ENCODE measurements around the gene PSTPIP2. TPM values are rescaled to one million over a fixed set of nuclear protein-coding genes. Genes with fewer than 3 reads are reported as not detected.

PSTPIP2 gene
- total and polyA plus RNA-seq, 9 of the 15 experiments (the other 6 are each of a cell fraction or from before 2014, with no cell fraction given): 14.0 to 45.7 (median 27.1) TPM

GRCh38 chr18:46001892-46002291, 70.2 kb downstream of the PSTPIP2 start:
- FAIRE-seq: no peak
- Histone ChIP-seq H3K4me1 (replicated peaks in 1 of 2; ENCODE audit: control insufficient read depth in 2 of 2, insufficient read depth in 2 of 2, low read length in 2 of 2) (peaks cover 4 to 21% of the 10 kb centered on the region in 2 experiments; a peak in 4 of 5 replicates), H3K4me3 (no peak overlapping the region), H3K4me2 (ENCODE audit: insufficient read depth, low read length) (no peak overlapping the region), H3K27me3 (ENCODE audit: control insufficient read depth in 2 of 2, insufficient read depth in 2 of 2, low read length in 2 of 2) (no peaks in the 10 kb centered on the region), H3K9me1 (ENCODE audit: control insufficient read depth, insufficient read depth, low read length) (no peaks in the 10 kb centered on the region), H2AFZ (ENCODE audit: low read depth, low read length) (no peak overlapping the region), H3K9ac (ENCODE audit: insufficient read depth in 1 of 2, low read depth in 2 of 2, low read length in 2 of 2) (no peak overlapping the region), H3K79me2 (ENCODE audit: control insufficient read depth, insufficient read depth, low read length) (no peaks in the 10 kb centered on the region), H3K27ac (ENCODE audit: extremely low read depth, low read depth, low read length) (no peak overlapping the region), H3K36me3 (ENCODE audit: control insufficient read depth, insufficient read depth, low read length) (peaks cover 23% of the 10 kb centered on the region; the same call in 1 of the 3 replicates), H3K9me3 (replicated peaks; ENCODE audit: control insufficient read depth, insufficient read depth, low read depth, low read length) (no peaks in the 10 kb centered on the region; the same call in none of the 2 replicates), H4K20me1 (replicated peaks; ENCODE audit: control insufficient read depth, insufficient read depth, low read length) (no peaks in the 10 kb centered on the region)
- ATAC-seq: no peak
- WGBS (ENCODE audit: insufficient coverage, low coverage, missing lambda C conversion rate): 67% methylated on average over 2 of the region's 2 CpGs
- CTCF ChIA-PET (ENCODE audit: low intra/inter-chr PET ratio): no interaction called here
- in situ Hi-C loops (cut with MboI): no loop called here
- no TSS peak for BruUV-seq (replicated peaks)
- TF ChIP-seq ZNF407 (IDR thresholded peaks at IDR 0.05; ENCODE audit: low read depth) (no peak), NBN (IDR thresholded peaks at IDR 0.05; ENCODE audit: low read depth) (0 out of 2 replicates have a peak, but pooled peaks have one; percentile 19), TRIM28 (IDR thresholded peaks at IDR 0.05) (peak; percentile 86), ZNF41 (CRISPR knock-in tag; conservative IDR thresholded peaks at IDR 0.05) (no peak), CBX5 (IDR thresholded peaks at IDR 0.05; ENCODE audit: borderline replicate concordance, low read depth) (peak; percentile 84), TRIM24 (IDR thresholded peaks at IDR 0.05) (peak; percentile 23 to 53; a peak in 2 of 4 replicates), NCOA6 (IDR thresholded peaks at IDR 0.05) (no peak), HDAC1 (IDR thresholded peaks at IDR 0.05) (0 out of 4 replicates have a peak, but pooled peaks of 1 of the 2 experiments have one; percentile 64), CBX3 (IDR thresholded peaks at IDR 0.05; ENCODE audit: borderline replicate concordance in 1 of 2, low read length in 2 of 2) (peak in 1 of 2 experiments; percentile 89; a peak in 2 of 3 replicates)
- DNase-seq (ENCODE audit: extremely low read depth in 1 of 4, low spot score in 3 of 4): no peak
- POLR2A ChIA-PET: interaction anchor here (0.6 to 1.3 kb wide), 3 partner anchors 9 to 253 kb away, joined by 3 read pairs; no protein-coding TSS in a partner anchor
- intact Hi-C loops (cut with micrococcal nuclease): no loop called here
